MM.1S (cell line): ENCODE results near the gene CRKL.

ENCODE experiments used
- EZH2 ChIP-seq: fragments of 300-600 bp; sonication (generic); optimal IDR thresholded peaks from 2 replicates; pipeline ENCODE3; 2017; ENCODE audit warnings: low read depth, mild to moderate bottlenecking, antibody characterized with exemption, low read length, mixed read lengths
- TF ChIP-seq, protein P1 (sequence below): fragments of 300-600 bp; sonication (generic); IDR thresholded peaks from 2 replicates; pipeline ENCODE4 v1.5.1; 2016; ENCODE audit warnings: antibody characterized with exemption, low read length, mixed read lengths

DNA sequence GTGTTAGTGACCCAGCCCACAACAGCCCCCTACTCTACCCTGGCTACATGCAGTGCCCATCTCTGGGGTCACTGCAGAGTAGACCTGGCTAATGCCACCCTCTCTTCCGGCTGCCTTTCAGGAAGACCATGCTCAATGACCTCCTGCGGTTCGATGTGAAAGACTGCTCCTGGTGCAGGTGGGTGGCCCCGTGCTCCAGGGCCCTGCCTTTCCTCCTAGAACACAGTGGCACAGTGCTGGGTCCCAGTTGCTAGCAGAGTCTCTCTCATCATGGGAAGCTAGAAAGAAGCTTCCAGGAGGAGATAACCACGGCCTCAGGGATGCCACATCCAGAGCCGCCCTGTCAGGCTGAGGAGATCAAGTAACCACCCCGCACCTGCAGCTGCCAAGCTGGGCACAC lies 68.5 kb downstream of the CRKL start:
- no peak for TF ChIP-seq EZH2
- TF ChIP-seq, protein P1, sequence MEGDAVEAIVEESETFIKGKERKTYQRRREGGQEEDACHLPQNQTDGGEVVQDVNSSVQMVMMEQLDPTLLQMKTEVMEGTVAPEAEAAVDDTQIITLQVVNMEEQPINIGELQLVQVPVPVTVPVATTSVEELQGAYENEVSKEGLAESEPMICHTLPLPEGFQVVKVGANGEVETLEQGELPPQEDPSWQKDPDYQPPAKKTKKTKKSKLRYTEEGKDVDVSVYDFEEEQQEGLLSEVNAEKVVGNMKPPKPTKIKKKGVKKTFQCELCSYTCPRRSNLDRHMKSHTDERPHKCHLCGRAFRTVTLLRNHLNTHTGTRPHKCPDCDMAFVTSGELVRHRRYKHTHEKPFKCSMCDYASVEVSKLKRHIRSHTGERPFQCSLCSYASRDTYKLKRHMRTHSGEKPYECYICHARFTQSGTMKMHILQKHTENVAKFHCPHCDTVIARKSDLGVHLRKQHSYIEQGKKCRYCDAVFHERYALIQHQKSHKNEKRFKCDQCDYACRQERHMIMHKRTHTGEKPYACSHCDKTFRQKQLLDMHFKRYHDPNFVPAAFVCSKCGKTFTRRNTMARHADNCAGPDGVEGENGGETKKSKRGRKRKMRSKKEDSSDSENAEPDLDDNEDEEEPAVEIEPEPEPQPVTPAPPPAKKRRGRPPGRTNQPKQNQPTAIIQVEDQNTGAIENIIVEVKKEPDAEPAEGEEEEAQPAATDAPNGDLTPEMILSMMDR = no peak
